ENCODE results near the gene HSD11B2.

GRCh38 chr16:67481561-67482232, 50.8 kb downstream of the HSD11B2 start:
- TF ChIP-seq CTCF (IDR thresholded peaks at IDR 0.05) (no peak), E2F1 (CRISPR knock-in tag; IDR thresholded peaks at IDR 0.05) (no peak), MAX (CRISPR knock-in tag; IDR thresholded peaks at IDR 0.05) (no peak), CREB1 (CRISPR knock-in tag; IDR thresholded peaks at IDR 0.05) (no peak), CREM (CRISPR knock-in tag; IDR thresholded peaks at IDR 0.05) (no peak), GABPB1 (CRISPR knock-in tag; IDR thresholded peaks at IDR 0.05) (no peak), ATF1 (CRISPR knock-in tag; IDR thresholded peaks at IDR 0.05) (no peak), GRHL2 (CRISPR knock-in tag; IDR thresholded peaks at IDR 0.05; ENCODE audit: insufficient replicate concordance, severe bottlenecking) (no peak), MYBL2 (CRISPR knock-in tag; IDR thresholded peaks at IDR 0.05) (no peak)
